Cardiac fibroblast (primary cell): ENCODE measurements around the gene IFT27.

Experiments
- DNase-seq, 2 donors: peaks; one replicate each; pipeline versions ENCODE4 v3.0.0 to v3.0.0-alpha.2; 2010; ENCODE audit warnings: low read depth in 2 of 2
- H3K4me3 ChIP-seq, 2 donors: replicated peaks in 1 of 2; 1 replicate in 1 of 2; 2 replicates in 1 of 2; pipeline ENCODE4 v1.5.1; 2011; ENCODE audit warnings: low read depth in 2 of 2, low read length in 2 of 2, mild to moderate bottlenecking in 2 of 2, moderate library complexity in 1 of 2
- TF ChIP-seq, protein P1 (sequence below): IDR thresholded peaks from one replicate; pipeline ENCODE4 v1.5.1; 2011; ENCODE audit warnings: low read depth, mild to moderate bottlenecking, low read length, inconsistent platforms

Gene IFT27

DNA sequence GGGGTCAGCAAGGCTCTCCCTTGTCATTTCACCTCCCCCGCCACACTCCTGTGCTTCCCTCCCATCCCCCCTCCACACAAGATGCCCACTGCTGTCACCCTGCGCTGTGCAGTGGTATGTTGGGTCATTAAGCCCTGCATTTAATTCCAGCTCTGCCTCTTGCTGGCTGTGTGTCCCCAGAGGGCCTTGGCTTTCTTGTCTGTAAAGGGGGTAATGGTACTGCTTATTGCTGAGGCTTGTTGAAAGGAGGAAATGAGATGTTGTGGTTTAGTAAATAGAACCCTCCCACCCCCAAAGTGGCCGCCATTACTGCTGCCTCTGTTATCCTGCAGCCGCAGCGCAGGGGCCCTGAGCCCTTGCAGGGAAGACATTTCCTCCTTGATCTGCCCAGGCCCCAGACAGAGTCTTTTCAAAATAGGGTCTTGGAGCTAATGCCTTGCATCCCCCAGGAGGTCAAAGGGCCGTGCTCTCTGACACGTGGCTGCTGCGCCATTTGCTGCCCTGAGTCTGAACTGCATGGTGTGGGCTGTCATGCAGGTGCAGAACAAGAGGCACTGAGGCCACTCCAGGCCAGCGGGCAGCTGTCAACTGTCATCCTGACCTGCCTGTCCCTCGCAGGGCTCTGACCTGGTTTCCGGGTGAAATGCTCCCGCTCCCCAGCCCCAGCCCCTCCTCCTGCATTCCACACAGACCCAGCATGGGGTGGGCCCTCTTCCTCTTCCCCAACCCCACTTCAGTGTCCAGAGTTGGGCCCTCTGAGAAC is 22.2 kb upstream of the IFT27 start:
- no peak for DNase-seq
- no peak overlapping the region for H3K4me3 ChIP-seq
- TF ChIP-seq, protein P1, sequence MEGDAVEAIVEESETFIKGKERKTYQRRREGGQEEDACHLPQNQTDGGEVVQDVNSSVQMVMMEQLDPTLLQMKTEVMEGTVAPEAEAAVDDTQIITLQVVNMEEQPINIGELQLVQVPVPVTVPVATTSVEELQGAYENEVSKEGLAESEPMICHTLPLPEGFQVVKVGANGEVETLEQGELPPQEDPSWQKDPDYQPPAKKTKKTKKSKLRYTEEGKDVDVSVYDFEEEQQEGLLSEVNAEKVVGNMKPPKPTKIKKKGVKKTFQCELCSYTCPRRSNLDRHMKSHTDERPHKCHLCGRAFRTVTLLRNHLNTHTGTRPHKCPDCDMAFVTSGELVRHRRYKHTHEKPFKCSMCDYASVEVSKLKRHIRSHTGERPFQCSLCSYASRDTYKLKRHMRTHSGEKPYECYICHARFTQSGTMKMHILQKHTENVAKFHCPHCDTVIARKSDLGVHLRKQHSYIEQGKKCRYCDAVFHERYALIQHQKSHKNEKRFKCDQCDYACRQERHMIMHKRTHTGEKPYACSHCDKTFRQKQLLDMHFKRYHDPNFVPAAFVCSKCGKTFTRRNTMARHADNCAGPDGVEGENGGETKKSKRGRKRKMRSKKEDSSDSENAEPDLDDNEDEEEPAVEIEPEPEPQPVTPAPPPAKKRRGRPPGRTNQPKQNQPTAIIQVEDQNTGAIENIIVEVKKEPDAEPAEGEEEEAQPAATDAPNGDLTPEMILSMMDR, result no peak

DNA sequence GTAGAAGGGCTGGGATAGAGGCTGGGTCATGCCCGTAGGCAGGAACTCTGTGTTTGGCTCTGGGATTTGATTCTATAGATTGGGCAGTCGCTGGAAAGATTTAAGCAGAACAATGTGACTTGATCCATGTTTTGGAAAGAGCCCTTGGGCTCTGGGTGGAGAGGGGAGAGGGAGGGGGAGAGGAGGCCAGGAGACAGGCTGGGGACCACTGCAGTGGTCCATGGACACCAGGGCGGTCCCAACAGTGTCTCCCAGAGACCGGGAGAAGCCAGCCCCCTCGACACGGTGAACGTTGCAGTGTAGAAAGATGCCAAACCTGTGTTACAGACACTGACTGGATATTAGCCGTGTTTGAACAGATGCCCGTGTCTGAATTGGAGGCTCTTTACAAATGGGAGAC is 21.5 kb upstream of the IFT27 start:
- TF ChIP-seq, protein P1, result no peak
- H3K4me3 ChIP-seq, result no peak overlapping the region

DNA sequence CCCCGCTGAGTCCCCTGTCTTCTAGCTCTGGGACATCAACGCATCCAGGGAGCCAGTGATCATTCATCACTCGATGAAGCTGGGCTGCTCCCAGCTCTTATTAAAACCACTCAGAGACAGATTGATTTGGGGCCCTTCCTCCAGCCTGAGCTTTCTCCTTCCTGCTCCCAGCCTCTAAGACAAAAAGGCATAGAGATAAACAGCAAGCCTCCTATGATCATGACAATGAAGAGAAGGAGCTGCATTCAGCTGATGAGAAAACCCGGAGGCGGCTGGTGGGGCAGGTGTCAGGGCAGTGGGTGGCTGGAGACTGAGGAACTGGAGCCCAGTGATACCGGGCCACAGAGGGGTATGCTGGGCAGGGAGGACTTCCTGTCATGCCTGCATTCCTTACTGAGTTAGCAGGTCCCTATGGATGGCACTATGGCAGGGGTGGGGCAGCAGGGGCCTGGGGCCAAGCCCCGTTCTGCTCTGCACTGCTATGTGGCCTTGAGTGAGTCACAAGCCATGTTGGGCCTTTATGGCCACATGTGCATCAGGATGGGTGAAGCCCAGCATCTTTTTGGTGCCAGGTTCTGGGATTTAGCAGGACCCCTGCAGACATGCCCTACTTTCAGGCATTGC is 20.7 kb upstream of the IFT27 start:
- no peak overlapping the region for H3K4me3 ChIP-seq
- DNase-seq, result no peak
- TF ChIP-seq, protein P1, result no peak

More for the DNA sequence above, 21.5 kb upstream of the IFT27 start:
- DNase-seq, result no peak

DNA sequence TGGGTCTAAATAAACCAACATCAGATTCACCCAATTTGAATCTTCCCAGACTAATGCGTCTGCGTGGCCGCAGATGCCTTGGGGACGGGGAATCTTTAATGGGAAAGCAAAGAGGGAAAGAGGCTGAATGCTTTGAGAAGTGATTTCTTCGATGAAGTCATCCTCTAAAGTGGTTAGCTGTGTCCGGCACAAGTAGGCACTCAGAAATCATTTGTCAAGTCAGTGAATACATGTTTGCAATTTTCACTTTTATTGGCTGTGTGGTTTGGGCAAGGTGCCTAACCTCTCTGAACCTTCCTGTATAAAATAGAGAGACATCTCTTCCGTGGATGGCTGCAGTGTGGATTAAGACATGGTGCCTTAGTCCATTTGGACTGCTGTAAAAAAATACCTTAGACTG is 19.7 kb upstream of the IFT27 start:
- DNase-seq, result no peak
- H3K4me3 ChIP-seq, result no peak overlapping the region
- TF ChIP-seq, protein P1, result no peak

DNA sequence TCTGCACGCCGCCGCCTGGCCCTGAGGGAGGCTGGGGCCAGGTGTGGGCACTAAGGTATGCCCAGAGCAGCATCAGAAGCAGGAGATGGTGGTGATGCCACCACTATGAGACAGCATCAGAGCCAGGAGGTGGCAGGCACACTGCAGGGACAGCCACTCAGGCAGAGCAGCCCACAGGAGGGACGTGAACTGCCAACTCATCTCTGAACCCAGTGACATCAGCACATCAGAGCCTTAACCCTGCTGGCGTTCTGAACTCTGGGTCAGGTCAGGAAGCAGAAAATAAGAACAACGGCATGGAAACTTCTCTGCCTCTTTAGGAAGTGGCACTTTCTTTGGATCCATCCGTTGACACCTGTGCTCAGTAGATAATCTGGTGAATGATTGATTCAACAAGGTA is 14.7 kb upstream of the IFT27 start:
- DNase-seq, result no peak
- no peak overlapping the region for H3K4me3 ChIP-seq
- TF ChIP-seq, protein P1, result no peak

DNA sequence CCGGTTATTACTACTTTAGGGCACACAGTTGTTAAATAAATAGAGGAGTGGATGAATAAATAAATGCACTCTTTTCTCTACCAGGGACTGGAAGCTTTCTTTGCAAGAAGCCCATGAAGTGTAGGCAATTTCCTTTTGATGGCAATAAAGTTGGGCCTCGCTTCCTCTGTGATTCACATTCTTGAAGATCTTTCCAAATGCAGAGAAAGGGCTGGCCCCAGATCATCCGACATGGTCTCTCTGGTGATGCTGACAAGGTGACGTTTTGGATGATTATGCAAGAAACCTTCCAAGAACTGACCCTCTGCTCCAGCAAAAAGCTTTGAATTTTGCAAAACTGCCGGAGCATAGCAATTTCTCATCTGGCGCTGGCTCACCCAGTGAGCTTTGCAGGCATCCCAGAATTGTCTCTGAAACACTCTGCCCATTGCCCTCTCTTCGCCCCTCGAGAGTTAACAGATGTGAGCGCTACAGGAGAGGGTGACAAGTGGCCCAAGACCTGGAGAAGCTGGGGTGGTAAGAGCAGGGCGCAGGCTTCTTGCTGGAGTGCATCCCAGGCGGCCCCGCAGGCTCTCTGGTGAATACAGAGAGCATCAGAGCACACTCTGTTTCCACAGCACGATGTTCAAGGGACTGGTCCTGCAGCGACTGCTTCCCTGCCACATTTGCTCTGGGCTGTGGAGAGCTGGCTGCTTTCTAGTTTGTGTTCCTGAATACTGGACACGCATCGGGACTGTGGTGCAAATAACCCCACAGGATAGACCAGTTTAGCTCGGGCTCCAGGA is 11.5 kb upstream of the IFT27 start:
- H3K4me3 ChIP-seq, result no peak overlapping the region
- DNase-seq, result no peak
- TF ChIP-seq, protein P1, result no peak
